Stimulated activated CD8-positive, alpha-beta memory T cell treated with anti-CD3 and anti-CD28 coated beads, Interleukin-12 subunit alpha, Interleukin-12 subunit beta, amount 100 ng/mL, for 24 hours (primary cell): ENCODE data around the gene MARK4.
"Not testable (repeated sequence)": the region's sequence is repeated elsewhere in the genome, so short reads cannot be mapped to it uniquely, and the experiment has no call there.

ENCODE experiments used
- DNase-seq: peaks from one replicate; pipeline ENCODE4 v3.0.0-alpha.2; 2020; ENCODE audit errors: extremely low read depth

The MARK4 gene

DNA sequence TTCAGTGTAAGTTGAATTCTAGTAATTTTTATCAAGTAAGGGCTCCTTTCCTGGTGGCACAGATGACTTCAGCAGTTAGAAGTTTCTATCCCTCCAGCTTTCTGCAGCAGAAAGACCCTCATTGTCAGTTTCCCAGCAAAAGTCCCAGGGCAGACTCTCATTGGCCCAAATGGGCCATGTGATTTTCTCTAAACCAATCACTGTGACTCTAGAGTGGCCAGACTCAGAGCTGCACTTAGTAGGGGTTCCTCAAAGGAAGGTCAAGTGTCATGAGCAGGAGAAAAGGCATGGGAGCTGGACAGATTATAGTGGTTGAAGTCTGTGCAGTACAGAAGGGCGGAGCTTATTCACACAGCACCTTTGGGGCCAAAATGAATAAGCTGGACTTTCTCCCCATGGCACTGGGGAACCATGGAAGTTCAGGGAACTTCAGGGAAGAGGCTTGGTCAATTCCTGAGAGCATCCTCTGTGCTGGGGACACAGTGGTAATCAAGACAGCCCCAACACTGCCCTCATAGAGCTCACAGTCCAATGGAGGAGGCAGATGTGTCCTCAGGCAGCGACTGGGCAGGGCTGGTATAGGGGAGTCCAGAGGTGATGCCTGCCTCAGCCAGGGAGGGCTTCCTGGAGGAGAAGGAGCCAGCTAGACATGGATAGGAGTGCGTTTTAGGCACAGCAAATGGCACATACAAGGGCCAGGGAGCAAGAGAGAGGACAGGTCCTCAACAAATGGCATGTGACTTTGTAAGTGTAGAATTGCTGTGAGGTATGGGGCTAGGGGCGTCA, 53.3 kb downstream of the MARK4 start:
- DNase-seq: no peak

DNA sequence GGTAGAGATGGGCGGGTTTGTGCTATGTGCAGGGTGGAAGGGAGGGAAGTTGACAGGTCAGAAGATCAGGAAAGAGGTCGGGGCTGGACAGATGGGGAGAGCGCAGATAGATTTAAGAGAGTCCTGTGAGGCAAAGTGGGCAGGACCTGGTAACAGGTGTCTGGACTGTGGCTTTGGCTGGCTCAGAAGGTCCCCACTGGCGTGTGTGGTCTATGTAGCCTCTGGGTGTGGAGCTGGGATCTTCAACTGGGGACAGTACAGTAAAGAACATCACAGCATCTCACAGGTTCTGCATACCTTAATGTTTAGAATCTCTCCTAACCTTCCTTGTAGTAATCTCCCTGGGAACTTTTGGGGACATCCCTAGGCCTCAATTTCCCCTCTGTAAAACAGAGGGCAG, 53.9 kb downstream of the MARK4 start:
- no peak for DNase-seq

GRCh38 chr19:45305421-45305820, 54.4 kb downstream of the MARK4 start:
- DNase-seq: no peak

DNA sequence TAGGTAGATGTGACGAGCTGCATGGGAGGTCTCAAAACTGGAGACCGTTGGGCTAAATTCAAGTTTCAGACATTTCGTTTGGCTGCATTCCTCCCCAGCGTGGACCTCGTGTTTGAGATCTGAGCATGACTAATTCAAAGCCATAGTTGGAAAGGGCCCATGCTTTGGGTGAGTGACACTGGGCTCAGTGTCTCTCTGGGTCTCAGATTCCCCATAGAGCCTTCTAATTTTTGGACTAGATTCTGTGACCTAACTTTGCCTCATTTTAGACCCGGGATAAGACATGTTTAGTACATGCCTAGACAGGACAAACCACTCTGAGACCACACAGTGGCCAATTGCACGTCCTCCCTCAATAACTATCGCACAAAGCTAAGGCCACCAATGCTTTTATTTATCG, 55.0 kb downstream of the MARK4 start:
- no peak for DNase-seq

- DNase-seq: no peak
These were observed 55.5 kb downstream of the MARK4 start for GRCh38 chr19:45306518-45307027.

DNA sequence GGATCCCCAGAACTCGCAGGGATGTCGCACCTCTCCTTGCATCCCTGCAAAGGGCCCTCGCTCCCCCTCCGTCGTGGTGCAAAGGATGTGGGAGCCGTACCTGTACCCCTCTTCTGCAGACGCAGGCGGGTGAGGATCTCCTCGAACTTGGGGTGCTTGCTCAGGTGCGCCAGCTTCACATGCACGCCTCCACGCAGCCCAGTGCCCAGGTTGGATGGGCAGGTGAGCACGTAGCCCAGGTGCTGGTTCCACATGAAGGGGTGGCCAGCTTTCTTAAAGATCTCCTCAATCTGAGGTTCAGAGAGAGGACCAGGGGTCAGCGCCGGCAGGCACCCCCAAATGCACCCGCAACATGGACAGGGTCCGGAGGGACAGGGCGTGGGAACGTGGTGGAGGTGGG, 56.3 kb downstream of the MARK4 start:
- DNase-seq: no peak

- DNase-seq: not testable (repeated sequence)
These were observed 58.3 kb downstream of the MARK4 start for GRCh38 chr19:45309322-45309721.

DNA sequence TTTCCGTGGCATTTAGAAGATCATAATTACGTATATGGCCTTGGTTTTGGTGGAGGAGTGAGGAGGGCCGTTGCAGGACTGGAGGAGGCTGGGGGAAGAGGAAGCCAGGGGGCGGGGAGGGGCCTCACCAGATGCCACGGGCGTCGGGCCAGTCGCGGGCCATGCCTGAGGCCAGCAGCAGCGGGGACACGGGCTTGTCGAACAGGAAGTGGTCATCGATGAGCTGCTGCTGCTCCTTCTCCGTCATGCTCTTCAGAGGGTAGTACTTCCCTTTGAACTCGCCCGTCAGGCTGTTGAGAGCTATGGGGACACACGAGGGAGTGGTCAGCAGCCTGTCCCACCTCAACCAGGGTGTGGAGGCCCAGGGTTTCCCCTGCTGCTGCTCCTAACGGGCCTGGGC, 60.5 kb downstream of the MARK4 start:
- DNase-seq: no peak

DNA sequence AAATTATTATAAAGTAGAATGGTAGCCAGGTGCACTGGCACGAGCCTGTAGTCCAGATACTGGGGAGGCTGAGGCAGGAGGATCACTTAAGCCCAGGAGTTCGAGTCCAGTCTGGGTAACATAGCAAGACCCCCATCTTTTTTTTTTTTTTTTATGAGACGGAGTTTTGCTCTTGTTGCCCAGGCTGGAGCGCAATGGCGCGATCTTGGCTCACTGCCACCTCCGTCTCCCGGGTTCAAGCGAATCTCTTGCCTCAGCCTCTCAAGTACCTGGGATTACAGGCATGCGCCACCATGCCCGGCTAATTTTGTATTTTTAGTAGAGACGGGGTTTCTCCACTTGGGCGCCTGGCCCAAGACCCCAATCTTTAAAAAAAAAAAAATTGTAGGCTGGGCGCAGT, 61.2 kb downstream of the MARK4 start:
- not testable (repeated sequence) for DNase-seq

DNA sequence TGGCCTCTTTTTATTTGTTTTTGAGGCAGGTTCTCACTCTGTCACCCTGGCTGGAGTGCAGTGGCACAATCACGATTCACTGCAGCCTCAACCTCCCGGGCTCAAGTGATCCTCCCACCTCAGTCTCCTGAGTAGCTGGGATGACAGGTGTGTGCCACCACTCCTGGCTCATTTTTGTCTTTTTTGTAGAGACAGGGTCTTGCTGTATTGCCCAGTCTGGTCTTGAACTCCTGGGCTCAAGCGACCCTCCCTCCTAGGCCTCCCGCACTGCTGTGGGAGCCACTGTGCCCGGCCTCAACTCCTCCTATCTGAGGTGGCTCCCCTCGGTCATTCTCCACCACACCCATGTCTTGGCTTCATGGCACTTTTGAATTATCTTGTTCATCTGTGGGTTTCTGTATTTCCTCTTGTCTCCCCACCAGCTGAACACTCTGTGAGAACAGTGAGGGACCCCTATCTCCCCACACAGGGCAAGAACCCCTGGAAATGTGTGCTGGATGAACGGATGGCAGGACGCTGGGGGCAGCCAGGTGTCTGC, 63.7 kb downstream of the MARK4 start:
- no peak for DNase-seq

DNA sequence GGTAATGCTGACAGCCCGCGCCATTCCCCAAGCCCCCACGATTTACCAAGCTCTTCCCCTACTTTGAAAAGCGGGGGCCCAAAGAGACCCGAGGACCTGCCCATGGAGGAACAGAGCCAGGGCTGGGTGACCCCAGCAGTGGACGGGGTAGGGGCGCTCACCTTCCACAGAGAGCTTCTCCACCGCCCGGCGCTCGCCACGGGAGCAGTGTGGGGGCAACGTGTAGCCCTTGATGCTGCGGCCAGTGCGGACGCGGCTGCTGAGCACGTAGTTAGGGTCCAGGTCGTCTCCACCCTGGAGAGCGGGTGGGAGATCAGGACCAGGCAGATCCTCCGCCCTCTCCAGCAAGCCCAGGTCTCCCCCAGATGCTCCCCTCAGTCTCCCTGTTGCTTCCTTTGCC, 64.2 kb downstream of the MARK4 start:
- no peak for DNase-seq

- DNase-seq: no peak
These were observed 70.1 kb downstream of the MARK4 start for GRCh38 chr19:45320997-45321775.

GRCh38 chr19:45321848-45322247, 70.8 kb downstream of the MARK4 start:
- no peak for DNase-seq

GRCh38 chr19:45322311-45322710, 71.2 kb downstream of the MARK4 start:
- DNase-seq: no peak

DNA sequence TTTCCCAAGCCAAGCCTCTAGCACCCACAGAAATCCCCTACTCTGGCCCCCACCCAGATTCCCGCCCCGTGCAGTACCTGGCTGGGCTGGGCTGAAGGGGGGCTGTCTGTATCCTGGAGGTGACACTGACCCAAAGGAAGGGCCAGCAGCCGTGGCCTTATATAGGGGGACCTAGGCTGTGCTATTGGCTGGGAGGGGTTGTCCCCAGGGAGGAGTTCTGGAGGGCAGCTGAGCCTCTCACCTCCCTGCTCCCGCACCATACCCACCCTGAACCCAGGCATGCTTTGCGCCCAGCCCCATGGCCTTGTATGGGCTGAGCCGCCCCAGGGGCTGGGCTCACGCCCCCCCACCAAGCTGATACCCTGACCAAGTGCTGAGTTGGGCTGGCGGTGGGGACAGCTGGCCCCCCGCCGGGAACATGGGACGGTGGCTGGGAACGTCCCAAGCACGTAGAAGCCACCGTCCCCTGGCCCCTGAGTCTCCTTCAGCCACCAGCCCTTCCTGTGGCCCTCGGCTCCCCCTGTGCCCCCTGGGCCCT, 71.7 kb downstream of the MARK4 start, which contains the start of gene CKM:
CKM (minus strand) TSS at position 132 of the 538 bp plus-strand sequence. CDS start 3,162 bp downstream, outside the sequence.
- DNase-seq: no peak

DNA sequence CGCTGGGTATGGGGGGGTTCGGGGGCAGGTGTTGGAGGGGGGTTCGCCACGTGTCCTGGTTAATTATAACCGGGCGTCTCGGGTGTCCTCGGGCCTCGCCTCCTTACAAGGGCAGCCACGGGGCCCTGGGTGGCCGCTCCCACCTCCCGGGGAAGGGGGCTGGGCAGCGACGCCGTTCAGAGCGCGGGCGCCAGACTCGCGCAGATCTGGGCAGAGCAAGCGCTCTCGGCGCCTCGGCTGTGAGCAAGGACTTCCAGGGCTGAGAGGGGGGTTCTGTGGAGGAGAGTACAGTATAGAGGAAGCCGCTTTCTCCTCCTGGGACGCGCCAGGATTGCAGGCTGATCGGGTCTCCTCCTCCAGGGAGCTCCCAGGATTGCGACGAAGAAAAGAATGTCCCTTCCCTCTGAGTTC, 72.6 kb downstream of the MARK4 start:
- no peak for DNase-seq

GRCh38 chr19:45324349-45324907, 73.4 kb downstream of the MARK4 start:
- DNase-seq: no peak

DNA sequence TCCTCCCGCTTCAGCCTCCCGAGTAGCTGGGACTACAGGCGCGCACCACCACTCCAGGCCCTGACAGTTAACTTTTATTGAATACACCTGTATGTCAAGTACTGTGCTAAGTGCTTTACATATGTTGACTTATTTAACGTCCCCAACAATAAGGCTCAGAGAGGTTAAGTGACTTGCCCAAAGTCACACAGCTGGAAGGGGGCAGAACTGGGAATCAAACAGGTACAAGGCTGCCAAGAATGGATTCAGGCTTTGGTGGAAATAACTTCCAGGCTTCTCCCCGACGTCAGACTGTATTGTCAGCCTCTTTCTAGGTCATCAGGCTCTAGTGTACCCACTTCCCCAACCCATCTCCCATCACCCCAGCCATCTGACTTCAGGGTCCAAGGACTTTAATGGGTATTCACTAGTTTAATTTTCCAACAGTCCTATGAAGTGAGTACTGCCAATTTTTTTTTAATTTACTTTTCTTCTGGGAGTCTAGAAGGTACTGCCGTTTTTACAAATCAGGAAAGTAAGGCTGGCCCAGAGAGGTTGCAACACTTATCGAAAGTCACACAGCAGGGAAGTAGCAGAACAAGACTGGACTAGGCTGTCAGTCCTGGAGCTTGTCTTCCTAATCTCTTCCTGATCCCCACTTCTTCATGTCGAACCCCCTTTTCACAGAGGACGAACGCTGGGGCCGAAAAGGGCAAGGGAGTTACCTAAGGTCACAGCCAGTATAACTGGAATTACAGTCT, 76.5 kb downstream of the MARK4 start:
- no peak for DNase-seq

- DNase-seq: no peak
These were observed 80.3 kb downstream of the MARK4 start for GRCh38 chr19:45331411-45331810.

- no peak for DNase-seq
These were observed 82.7 kb downstream of the MARK4 start for GRCh38 chr19:45333609-45334303.

GRCh38 chr19:45334881-45335280, 83.8 kb downstream of the MARK4 start:
- DNase-seq: not testable (repeated sequence)
